K562 (cell line): ENCODE results near the gene C1orf198. TPM values are rescaled to one million over a fixed set of nuclear protein-coding genes. Genes with fewer than 3 reads are reported as not detected.

ENCODE experiments used
- CBX5 ChIP-seq: IDR thresholded peaks from 2 replicates; pipeline ENCODE4 v1.6.1; 2014; ENCODE audit warnings: low read depth, borderline replicate concordance
- CREM ChIP-seq: IDR thresholded peaks from 2 replicates; pipeline ENCODE4 v1.6.1; 2014; ENCODE audit warnings: antibody characterized with exemption, low read depth
- CTBP1 ChIP-seq: fragments of 450-650 bp; IDR thresholded peaks from 2 replicates; pipeline ENCODE4 v1.6.1; 2016; ENCODE audit warnings: borderline replicate concordance
- CXXC5 ChIP-seq: fragments of 250-450 bp; sonication (Bioruptor Pico); IDR thresholded peaks from 2 replicates; pipeline ENCODE4 v1.8.0; 2022; ENCODE audit warnings: inconsistent platforms, mild to moderate bottlenecking, moderate library complexity
- ETV5 ChIP-seq: sonication (generic); formaldehyde crosslinking; IDR thresholded peaks from 2 replicates; pipeline ENCODE4 v1.4.0; 2020; ENCODE audit warnings: low read depth, mild to moderate bottlenecking, missing genetic modification reagents
- EZH2 ChIP-seq: IDR thresholded peaks from 2 replicates; pipeline ENCODE4 v1.6.1; 2012; ENCODE audit warnings: low read depth, mild to moderate bottlenecking, inconsistent platforms, low read length, borderline replicate concordance
- FOXK2 ChIP-seq, 2 experiments: fragments of 450-650 bp; IDR thresholded peaks in 1 of 2; conservative IDR thresholded peaks in 1 of 2; 2 replicates each; pipeline ENCODE4 v1.6.1; 2016; ENCODE audit warnings: low read depth in 2 of 2, mild to moderate bottlenecking in 1 of 2
- L3MBTL2 ChIP-seq: fragments of 450-650 bp; IDR thresholded peaks from 2 replicates; pipeline ENCODE4 v1.6.1; 2016; ENCODE audit warnings: mild to moderate bottlenecking, moderate library complexity
- PHB ChIP-seq: fragments of 250-450 bp; sonication (Bioruptor Pico); IDR thresholded peaks from 2 replicates; pipeline ENCODE4 v1.5.0; 2021
- RAD21 ChIP-seq, 2 experiments: fragments of 250-450 bp in 1 of 2; fragments of 450-650 bp in 1 of 2; sonication (Bioruptor Pico) in 1 of 2; formaldehyde crosslinking in 1 of 2; IDR thresholded peaks in 1 of 2; conservative IDR thresholded peaks in 1 of 2; 2 replicates each; pipeline versions ENCODE4 v1.4.0 to v1.8.0; 2020 to 2022; ENCODE audit warnings: mild to moderate bottlenecking in 2 of 2, moderate library complexity in 1 of 2
- SMC3 ChIP-seq: conservative IDR thresholded peaks from 2 replicates; pipeline ENCODE4 v1.6.1; 2011; ENCODE audit warnings: low read depth, low read length, improper control_type of control experiment; ENCODE audit not compliant: insufficient read depth
- SOX6 ChIP-seq: fragments of 450-650 bp; IDR thresholded peaks from 2 replicates; pipeline ENCODE4 v1.6.1; 2014; ENCODE audit warnings: mild to moderate bottlenecking
- TEAD2 ChIP-seq: fragments of 450-650 bp; IDR thresholded peaks from 2 replicates; pipeline ENCODE4 v1.6.1; 2016; ENCODE audit warnings: missing genetic modification characterization, control low read depth, missing compliant biosample characterization
- TEAD4 ChIP-seq, 2 experiments: sonication (generic) in 1 of 2; formaldehyde crosslinking in 1 of 2; IDR thresholded peaks; 2 replicates each; pipeline versions ENCODE4 v1.6.1 to v1.8.0; 2012 to 2022; ENCODE audit warnings: borderline replicate concordance in 1 of 2, inconsistent platforms in 1 of 2, low read length in 1 of 2, mild to moderate bottlenecking in 1 of 2, missing genetic modification reagents in 1 of 2
- ZNF165 ChIP-seq: fragments of 250-450 bp; sonication (Bioruptor Pico); IDR thresholded peaks from 2 replicates; pipeline ENCODE4 v1.4.0; 2020; ENCODE audit warnings: borderline replicate concordance
- ZNF384 ChIP-seq: IDR thresholded peaks from 2 replicates; pipeline ENCODE4 v1.6.1; 2012; ENCODE audit warnings: low read depth, low read length, improper control_type of control experiment
- polyA plus RNA-seq, 8 experiments: library from polyadenylated mRNA; depleted of rRNA in 4 of 8; stranded (reverse) in 5 of 8; unstranded in 3 of 8; fragments of >200 nt; fragmentation: Nextera tagmentation in 2 of 8; fragmentation: Illumina TruSeq in 1 of 8; extraction: Ambion mirVana in 2 of 8; extraction: Trizol in 1 of 8; gene quantifications; 2 replicates each; pipeline versions ENCODE4 v1.2.1 to v1.2.3, GENCODE V29; 2011 to 2014; ENCODE audit warnings: inconsistent platforms in 1 of 8, missing spikeins in 1 of 8
- total RNA-seq, 7 experiments: library from RNA; depleted of rRNA in 6 of 7; stranded (reverse); fragments of >200 nt in 6 of 7; fragmentation: Illumina TruSeq in 2 of 7; extraction: Trizol in 2 of 7; gene quantifications; 2 replicates each; pipeline versions ENCODE4 v1.2.1 to v1.2.3, GENCODE V29; 2011 to 2021; ENCODE audit warnings: low replicate concordance in 1 of 7
- TF ChIP-seq, protein P1 (sequence below): IDR thresholded peaks from 2 replicates; pipeline ENCODE4 v1.6.1; 2011; ENCODE audit warnings: borderline replicate concordance, low read depth, mild to moderate bottlenecking, moderate library complexity, low read length; ENCODE audit not compliant: insufficient read depth, poor library complexity, severe bottlenecking
- TF ChIP-seq, protein P2 (sequence below): fragments of 450-650 bp; IDR thresholded peaks from 2 replicates; pipeline ENCODE4 v1.6.1; 2018; ENCODE audit not compliant: partially characterized antibody

Gene C1orf198
- total and polyA plus RNA-seq, 9 of the 15 experiments (the other 6 are each of a cell fraction or from before 2014, with no cell fraction given): 2.0 to 15.1 (median 10.4) TPM

DNA sequence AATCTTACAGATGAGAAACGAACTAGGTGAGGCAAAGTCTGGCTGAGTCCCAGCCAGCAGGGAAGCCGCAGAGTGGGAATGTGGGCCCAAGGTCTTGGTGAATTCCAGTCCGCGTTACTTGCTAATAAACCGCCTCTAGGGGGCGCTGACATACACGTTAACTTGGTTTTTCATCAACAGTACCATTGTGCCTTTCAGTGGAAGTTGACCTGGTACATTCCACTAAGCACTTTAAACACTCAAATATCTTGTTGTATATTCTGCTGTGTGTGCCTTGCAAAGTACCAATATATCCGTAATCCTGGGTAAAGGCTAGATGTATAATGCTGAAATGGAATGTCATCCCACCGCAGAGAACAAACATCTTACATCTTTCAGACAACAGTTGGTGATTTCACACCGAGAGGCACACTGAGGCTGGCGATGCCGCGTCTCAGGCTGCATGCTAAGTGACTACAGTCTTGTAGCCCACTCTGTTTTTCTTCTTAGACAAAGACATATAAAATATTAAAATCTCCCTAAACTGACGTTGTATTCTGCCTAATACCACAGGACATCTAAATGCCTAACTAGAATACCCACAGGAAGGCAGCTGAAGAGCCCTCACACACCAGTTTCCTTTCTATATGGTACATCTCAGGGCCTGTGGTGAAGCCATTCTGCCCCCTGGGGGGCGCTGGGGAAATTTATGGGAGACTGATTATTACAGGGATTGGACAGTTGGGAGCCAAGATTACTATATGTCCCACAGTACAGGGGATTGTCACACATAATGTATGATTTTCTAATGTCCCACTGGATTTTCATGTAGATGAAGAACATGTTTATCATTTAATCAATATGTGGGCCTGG is 49.2 kb upstream of the C1orf198 start (continued):
- TF ChIP-seq TEAD2 (tag) (peak; percentile 56; the same call in 1 of the 2 replicates), RAD21 (CRISPR knock-in tag; conservative IDR thresholded peaks at IDR 0.05 in 1 of 2, IDR thresholded peaks at IDR 0.05 in 1 of 2) (peak; percentile 86 to 90), CREM (0 out of 2 replicates have a peak, but pooled peaks have one; percentile 36), ZNF165 (CRISPR knock-in tag) (0 out of 2 replicates have a peak, but pooled peaks have one; percentile 17), CTBP1 (peak; percentile 42; the same call in 1 of the 2 replicates), SOX6 (no peak), ETV5 (CRISPR knock-in tag) (0 out of 2 replicates have a peak, but pooled peaks have one; percentile 37), L3MBTL2 (0 out of 2 replicates have a peak, but pooled peaks have one; percentile 15), TEAD4 (IDR thresholded peaks at IDR 0.05; ENCODE audit: low read length) (peak; percentile 39; the same call in 1 of the 2 replicates), TEAD4 (CRISPR knock-in tag; IDR thresholded peaks at IDR 0.05; ENCODE audit: borderline replicate concordance) (no peak), FOXK2 (conservative IDR thresholded peaks at IDR 0.05 in 1 of 2, IDR thresholded peaks at IDR 0.05 in 1 of 2; ENCODE audit: low read depth in 2 of 2) (0 out of 4 replicates have a peak, but pooled peaks of 1 of the 2 experiments have one; percentile 28), CBX5 (no peak), ZNF384 (no peak), PHB (no peak), CXXC5 (CRISPR knock-in tag) (0 out of 2 replicates have a peak, but pooled peaks have one; percentile 25), SMC3 (peak; percentile 68), EZH2 (no peak)
- TF ChIP-seq, protein P1, sequence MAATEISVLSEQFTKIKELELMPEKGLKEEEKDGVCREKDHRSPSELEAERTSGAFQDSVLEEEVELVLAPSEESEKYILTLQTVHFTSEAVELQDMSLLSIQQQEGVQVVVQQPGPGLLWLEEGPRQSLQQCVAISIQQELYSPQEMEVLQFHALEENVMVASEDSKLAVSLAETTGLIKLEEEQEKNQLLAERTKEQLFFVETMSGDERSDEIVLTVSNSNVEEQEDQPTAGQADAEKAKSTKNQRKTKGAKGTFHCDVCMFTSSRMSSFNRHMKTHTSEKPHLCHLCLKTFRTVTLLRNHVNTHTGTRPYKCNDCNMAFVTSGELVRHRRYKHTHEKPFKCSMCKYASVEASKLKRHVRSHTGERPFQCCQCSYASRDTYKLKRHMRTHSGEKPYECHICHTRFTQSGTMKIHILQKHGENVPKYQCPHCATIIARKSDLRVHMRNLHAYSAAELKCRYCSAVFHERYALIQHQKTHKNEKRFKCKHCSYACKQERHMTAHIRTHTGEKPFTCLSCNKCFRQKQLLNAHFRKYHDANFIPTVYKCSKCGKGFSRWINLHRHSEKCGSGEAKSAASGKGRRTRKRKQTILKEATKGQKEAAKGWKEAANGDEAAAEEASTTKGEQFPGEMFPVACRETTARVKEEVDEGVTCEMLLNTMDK: peak; percentile 50
- TF ChIP-seq, protein P2, sequence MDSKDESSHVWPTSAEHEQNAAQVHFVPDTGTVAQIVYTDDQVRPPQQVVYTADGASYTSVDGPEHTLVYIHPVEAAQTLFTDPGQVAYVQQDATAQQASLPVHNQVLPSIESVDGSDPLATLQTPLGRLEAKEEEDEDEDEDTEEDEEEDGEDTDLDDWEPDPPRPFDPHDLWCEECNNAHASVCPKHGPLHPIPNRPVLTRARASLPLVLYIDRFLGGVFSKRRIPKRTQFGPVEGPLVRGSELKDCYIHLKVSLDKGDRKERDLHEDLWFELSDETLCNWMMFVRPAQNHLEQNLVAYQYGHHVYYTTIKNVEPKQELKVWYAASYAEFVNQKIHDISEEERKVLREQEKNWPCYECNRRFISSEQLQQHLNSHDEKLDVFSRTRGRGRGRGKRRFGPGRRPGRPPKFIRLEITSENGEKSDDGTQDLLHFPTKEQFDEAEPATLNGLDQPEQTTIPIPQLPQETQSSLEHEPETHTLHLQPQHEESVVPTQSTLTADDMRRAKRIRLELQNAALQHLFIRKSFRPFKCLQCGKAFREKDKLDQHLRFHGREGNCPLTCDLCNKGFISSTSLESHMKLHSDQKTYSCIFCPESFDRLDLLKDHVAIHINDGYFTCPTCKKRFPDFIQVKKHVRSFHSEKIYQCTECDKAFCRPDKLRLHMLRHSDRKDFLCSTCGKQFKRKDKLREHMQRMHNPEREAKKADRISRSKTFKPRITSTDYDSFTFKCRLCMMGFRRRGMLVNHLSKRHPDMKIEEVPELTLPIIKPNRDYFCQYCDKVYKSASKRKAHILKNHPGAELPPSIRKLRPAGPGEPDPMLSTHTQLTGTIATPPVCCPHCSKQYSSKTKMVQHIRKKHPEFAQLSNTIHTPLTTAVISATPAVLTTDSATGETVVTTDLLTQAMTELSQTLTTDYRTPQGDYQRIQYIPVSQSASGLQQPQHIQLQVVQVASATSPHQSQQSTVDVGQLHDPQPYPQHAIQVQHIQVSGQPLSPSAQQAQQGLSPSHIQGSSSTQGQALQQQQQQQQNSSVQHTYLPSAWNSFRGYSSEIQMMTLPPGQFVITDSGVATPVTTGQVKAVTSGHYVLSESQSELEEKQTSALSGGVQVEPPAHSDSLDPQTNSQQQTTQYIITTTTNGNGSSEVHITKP: peak; percentile 75
